Measurements from ENCODE around the gene MSRB3. TPM values are rescaled to one million over a fixed set of nuclear protein-coding genes. Genes with fewer than 3 reads are reported as not detected.

Gene MSRB3
- total RNA-seq, 1 experiment from 2014 or later, result 5.9 TPM

- ATAC-seq (no peak), DNase-seq (peak; percentile 33)
- H3K9ac ChIP-seq (ENCODE audit: low read length), result no peak overlapping the region
- intact Hi-C loops (cut with micrococcal nuclease), result no loop called here
- H3K4me3 ChIP-seq (ENCODE audit: low read length), result no peak overlapping the region
- ChIA-PET POLR2A (ENCODE audit: unreplicated experiment) (no interaction called here), CTCF (no interaction called here)
- H3F3A ChIP-seq (ENCODE audit: low read length, unreplicated experiment), result no peaks in the 10 kb centered on the region
- H3K9me3 ChIP-seq (ENCODE audit: low read length), result no peaks in the 10 kb centered on the region
- H3K4me1 ChIP-seq (ENCODE audit: insufficient read depth, low read length), result no peaks in the 10 kb centered on the region
- peaks cover 11% of the 10 kb centered on the region for H3K36me3 ChIP-seq (ENCODE audit: low read depth, low read length)
- no peaks in the 10 kb centered on the region for H3K79me2 ChIP-seq (ENCODE audit: low read length)
- no peak overlapping the region for H2AFZ ChIP-seq (ENCODE audit: low read length)
- H3K27me3 ChIP-seq (ENCODE audit: low read length), result no peaks in the 10 kb centered on the region
- no peak overlapping the region for H3K27ac ChIP-seq (ENCODE audit: low read length)
- TF ChIP-seq EZH2 (IDR thresholded peaks at IDR 0.05; ENCODE audit: low read length, unreplicated experiment) (no peak), CTCF (conservative IDR thresholded peaks at IDR 0.05; ENCODE audit: low read depth, low read length) (no peak), EZH2phosphoT487 (IDR thresholded peaks at IDR 0.05; ENCODE audit: borderline replicate concordance, low read length) (no peak)
- no TSS peak for BruUV-seq (replicated peaks)
- no peak overlapping the region for H3K4me2 ChIP-seq (ENCODE audit: low read length)
- no peaks in the 10 kb centered on the region for H4K20me1 ChIP-seq (ENCODE audit: low read length)
- no peaks in the 10 kb centered on the region for H3K9me2 ChIP-seq (replicated peaks; ENCODE audit: low read length)
Observed at GRCh38 chr12:65248656-65249633, 29.5 kb upstream of the MSRB3 start.

- no peaks in the 10 kb centered on the region for H3K9me3 ChIP-seq (ENCODE audit: low read length)
- intact Hi-C loops (cut with micrococcal nuclease), result no loop called here
- no peaks in the 10 kb centered on the region for H3K27me3 ChIP-seq (ENCODE audit: low read length)
- H3K9me2 ChIP-seq (replicated peaks; ENCODE audit: low read length), result no peaks in the 10 kb centered on the region
- DNase-seq (no peak), ATAC-seq (no peak)
- no peaks in the 10 kb centered on the region for H3K36me3 ChIP-seq (ENCODE audit: low read depth, low read length)
- H3K79me2 ChIP-seq (ENCODE audit: low read length), result no peaks in the 10 kb centered on the region
- ChIA-PET CTCF (no interaction called here), POLR2A (ENCODE audit: unreplicated experiment) (no interaction called here)
- no peak overlapping the region for H3K4me3 ChIP-seq (ENCODE audit: low read length)
- no peaks in the 10 kb centered on the region for H4K20me1 ChIP-seq (ENCODE audit: low read length)
- TF ChIP-seq CTCF (conservative IDR thresholded peaks at IDR 0.05; ENCODE audit: low read depth, low read length), result no peak
- H3K27ac ChIP-seq (ENCODE audit: low read length), result no peak overlapping the region
- no peaks in the 10 kb centered on the region for H3F3A ChIP-seq (ENCODE audit: low read length, unreplicated experiment)
- no peaks in the 10 kb centered on the region for H3K4me1 ChIP-seq (ENCODE audit: insufficient read depth, low read length)
- no peak overlapping the region for H2AFZ ChIP-seq (ENCODE audit: low read length)
- H3K9ac ChIP-seq (ENCODE audit: low read length), result no peak overlapping the region
- no peak overlapping the region for H3K4me2 ChIP-seq (ENCODE audit: low read length)
- no TSS peak for BruUV-seq (replicated peaks)
Observed at GRCh38 chr12:65252515-65252914, 26.0 kb upstream of the MSRB3 start.

- intact Hi-C loops (cut with micrococcal nuclease), result no loop called here
- Histone ChIP-seq H3K27me3 (ENCODE audit: low read length) (no peaks in the 10 kb centered on the region), H3K9me2 (replicated peaks; ENCODE audit: low read length) (no peaks in the 10 kb centered on the region), H2AFZ (ENCODE audit: low read length) (no peak overlapping the region), H3K4me1 (ENCODE audit: insufficient read depth, low read length) (no peaks in the 10 kb centered on the region), H3K4me2 (ENCODE audit: low read length) (no peak overlapping the region), H3K9me3 (ENCODE audit: low read length) (no peaks in the 10 kb centered on the region), H3K4me3 (ENCODE audit: low read length) (no peak overlapping the region), H4K20me1 (ENCODE audit: low read length) (no peaks in the 10 kb centered on the region), H3K27ac (ENCODE audit: low read length) (no peak overlapping the region), H3K36me3 (ENCODE audit: low read depth, low read length) (no peaks in the 10 kb centered on the region), H3F3A (ENCODE audit: low read length, unreplicated experiment) (no peaks in the 10 kb centered on the region), H3K79me2 (ENCODE audit: low read length) (no peaks in the 10 kb centered on the region), H3K9ac (ENCODE audit: low read length) (no peak overlapping the region)
- DNase-seq (no peak), ATAC-seq (no peak)
- POLR2A ChIA-PET (ENCODE audit: unreplicated experiment), result no interaction called here
- BruUV-seq (replicated peaks), result no TSS peak
- CTCF ChIA-PET, result no interaction called here
- no peak for TF ChIP-seq EZH2 (IDR thresholded peaks at IDR 0.05; ENCODE audit: low read length, unreplicated experiment)
- TF ChIP-seq EZH2phosphoT487 (IDR thresholded peaks at IDR 0.05; ENCODE audit: borderline replicate concordance, low read length), result no peak
- no peak for TF ChIP-seq CTCF (conservative IDR thresholded peaks at IDR 0.05; ENCODE audit: low read depth, low read length)
Observed at GRCh38 chr12:65257986-65258385, 20.5 kb upstream of the MSRB3 start.

All from PC-3 (cell line).